Measurements from ENCODE around the gene PSMD14.
"Not testable (repeated sequence)": the region's sequence is repeated elsewhere in the genome, so short reads cannot be mapped to it uniquely, and the experiment has no call there.

GRCh38 chr2:161280906-161281323, 27.3 kb upstream of the PSMD14 start:
- peak; percentile 16 for TF ChIP-seq CTCF (IDR thresholded peaks at IDR 0.05; ENCODE audit: poor library complexity)
- not testable (repeated sequence) for TF ChIP-seq EZH2phosphoT487 (IDR thresholded peaks at IDR 0.05; ENCODE audit: low read depth, severe bottlenecking, unreplicated experiment); EZH2 (IDR thresholded peaks at IDR 0.05; ENCODE audit: borderline replicate concordance)
